ENCODE results near the gene KRTAP10-10.
"Not testable (repeated sequence)": the region's sequence is repeated elsewhere in the genome, so short reads cannot be mapped to it uniquely, and the experiment has no call there.

Gene KRTAP10-10, protein sequence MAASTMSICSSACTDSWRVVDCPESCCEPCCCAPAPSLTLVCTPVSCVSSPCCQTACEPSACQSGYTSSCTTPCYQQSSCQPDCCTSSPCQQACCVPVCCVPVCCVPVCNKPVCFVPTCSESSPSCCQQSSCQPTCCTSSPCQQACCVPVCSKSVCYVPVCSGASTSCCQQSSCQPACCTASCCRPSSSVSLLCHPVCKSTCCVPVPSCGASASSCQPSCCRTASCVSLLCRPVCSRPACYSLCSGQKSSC

DNA sequence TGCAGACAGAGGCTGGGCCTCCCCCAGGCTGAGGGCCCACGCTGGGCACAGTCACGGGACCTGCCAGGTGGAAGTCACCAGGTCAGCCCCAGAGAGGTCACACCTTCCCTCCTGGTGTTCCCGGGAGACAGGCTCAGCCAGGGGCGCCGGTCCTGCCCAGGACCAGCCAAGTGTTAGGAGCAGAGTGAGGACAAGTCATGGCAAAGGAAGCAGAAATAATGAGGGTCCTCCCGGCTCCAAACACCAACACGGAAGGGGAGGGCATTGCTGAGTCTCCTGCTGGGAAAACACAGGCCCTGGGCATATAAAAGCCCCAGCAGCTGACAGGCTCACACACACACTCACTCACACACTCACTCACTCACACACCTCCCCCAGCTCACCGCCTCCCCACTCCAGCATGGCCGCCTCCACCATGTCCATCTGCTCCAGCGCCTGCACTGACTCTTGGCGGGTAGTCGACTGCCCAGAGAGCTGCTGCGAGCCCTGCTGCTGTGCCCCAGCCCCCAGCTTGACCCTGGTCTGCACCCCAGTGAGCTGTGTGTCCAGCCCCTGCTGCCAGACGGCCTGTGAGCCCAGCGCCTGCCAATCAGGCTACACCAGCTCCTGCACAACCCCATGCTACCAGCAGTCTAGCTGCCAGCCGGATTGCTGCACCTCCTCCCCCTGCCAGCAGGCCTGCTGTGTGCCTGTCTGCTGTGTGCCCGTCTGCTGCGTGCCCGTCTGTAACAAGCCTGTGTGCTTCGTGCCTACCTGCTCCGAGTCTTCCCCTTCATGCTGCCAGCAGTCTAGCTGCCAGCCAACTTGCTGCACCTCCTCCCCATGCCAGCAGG is at the start of gene KRTAP10-10:
Gene KRTAP10-10 (plus strand): TSS at position 339 of the 833 bp plus-strand sequence. CDS start 62 bp downstream, at position 401.
- DNase-seq = no peak

GRCh38 chr21:44589094-44589493 is 48.1 kb upstream of the KRTAP10-10 start:
- no peak for DNase-seq

DNA sequence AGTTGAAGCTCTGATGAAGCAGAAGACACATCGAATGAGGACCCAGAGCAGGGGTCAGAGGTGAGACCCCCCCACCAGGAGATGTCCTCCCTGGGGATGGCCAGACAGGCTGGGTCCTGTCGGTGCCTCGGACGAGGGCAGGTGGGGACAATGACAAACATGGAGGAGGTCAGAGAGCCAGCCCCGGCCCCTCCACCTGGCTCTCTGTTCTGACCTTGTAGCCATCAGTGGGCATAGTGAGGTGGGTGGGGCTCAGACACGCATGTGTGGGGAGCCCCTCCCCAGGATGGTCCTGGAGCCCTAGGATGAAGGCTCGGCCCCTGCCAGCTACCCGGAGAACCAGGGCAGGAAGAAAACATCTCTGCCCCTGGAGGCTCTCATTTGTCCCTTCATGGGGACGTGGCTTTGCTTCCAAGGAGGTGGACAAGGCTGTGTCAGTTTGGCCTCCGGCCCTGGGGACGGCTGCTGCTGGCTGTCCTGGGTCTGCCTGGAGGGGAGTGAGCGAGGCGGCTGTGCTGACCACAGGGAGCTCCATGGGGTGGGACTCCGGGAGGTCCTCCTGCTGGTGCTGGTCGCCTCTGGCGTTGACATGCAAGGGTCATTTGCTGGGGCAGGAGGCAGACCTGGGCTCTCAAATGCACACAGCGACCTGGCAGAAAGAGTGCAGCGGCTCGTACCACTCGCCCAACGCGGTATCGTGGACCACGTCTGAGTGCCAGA is 47.4 kb upstream of the KRTAP10-10 start:
- DNase-seq = no peak

- no peak for DNase-seq
These were observed 46.8 kb upstream of the KRTAP10-10 start for GRCh38 chr21:44590311-44590721.

- not testable (repeated sequence) for DNase-seq
These were observed 46.0 kb upstream of the KRTAP10-10 start for GRCh38 chr21:44590897-44591800.

- DNase-seq = not testable (repeated sequence)
These were observed 45.4 kb upstream of the KRTAP10-10 start for GRCh38 chr21:44591801-44592130.

- DNase-seq = no peak
These were observed 44.5 kb upstream of the KRTAP10-10 start, which contains the start of gene KRTAP10-6 for GRCh38 chr21:44592446-44593311. Gene KRTAP10-6 (minus strand): TSS chr21:44592505. CDS start chr21:44592484, 21 bp downstream.

DNA sequence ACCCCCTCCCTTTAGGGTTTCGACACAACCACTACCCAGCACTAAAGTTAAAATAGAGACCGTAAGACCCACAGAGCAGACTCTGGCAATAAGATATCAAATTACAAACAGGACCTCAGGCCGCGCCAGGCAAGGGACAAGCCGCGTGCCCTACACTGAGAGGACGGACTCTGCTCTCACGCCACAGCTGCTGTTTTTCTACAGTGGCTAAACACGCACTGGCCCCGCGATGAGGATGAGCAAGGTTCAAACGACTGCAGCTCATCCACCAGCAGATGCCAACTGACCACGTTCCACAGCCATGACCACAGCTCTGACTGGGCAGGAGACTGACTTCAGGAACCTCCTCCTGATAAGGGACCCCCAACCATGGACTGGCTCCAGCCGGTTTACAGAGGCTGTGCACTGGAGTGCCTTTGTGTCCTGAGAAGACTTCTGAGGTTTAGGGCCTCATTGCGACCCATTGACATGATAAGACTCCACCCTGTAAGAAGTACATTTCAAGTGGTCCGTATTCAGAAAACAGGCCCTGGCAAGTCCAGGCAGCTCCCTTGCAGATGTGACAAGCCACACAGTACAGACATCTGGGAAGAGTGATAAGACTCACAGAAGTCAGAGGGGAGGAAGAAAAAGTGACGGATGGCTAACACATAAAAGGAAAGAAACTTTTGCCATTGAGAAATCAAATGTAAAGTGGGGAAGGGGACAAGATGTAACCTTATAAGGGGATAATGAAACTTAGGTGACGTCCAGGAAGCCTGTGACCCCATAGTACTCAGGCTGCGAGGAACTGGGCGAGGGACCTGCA is 43.4 kb upstream of the KRTAP10-10 start:
- DNase-seq = peak; percentile 77

GRCh38 chr21:44594406-44594916 is 42.7 kb upstream of the KRTAP10-10 start:
- no peak for DNase-seq

DNA sequence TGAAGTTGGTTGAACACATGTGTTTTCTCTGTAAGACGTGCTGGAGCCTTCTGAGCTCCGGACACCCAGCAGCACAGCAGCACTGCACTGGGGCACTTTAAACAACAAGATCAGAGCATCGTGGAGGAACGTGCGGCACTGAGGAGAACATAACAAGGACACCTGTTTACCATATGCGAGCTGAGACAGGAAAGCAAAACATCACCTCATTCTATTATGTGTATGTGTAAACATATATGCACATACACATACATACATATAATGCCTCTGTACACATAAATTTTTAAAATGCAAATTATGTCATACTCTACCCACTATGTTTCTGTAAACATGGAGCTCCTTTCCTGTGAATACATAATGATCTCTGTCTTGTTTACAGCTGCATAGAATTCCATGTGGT is 41.6 kb upstream of the KRTAP10-10 start:
- no peak for DNase-seq

- DNase-seq = no peak
These were observed 41.0 kb upstream of the KRTAP10-10 start for GRCh38 chr21:44596068-44596725.

- no peak for DNase-seq
These were observed 39.1 kb upstream of the KRTAP10-10 start for GRCh38 chr21:44598061-44598460.

DNA sequence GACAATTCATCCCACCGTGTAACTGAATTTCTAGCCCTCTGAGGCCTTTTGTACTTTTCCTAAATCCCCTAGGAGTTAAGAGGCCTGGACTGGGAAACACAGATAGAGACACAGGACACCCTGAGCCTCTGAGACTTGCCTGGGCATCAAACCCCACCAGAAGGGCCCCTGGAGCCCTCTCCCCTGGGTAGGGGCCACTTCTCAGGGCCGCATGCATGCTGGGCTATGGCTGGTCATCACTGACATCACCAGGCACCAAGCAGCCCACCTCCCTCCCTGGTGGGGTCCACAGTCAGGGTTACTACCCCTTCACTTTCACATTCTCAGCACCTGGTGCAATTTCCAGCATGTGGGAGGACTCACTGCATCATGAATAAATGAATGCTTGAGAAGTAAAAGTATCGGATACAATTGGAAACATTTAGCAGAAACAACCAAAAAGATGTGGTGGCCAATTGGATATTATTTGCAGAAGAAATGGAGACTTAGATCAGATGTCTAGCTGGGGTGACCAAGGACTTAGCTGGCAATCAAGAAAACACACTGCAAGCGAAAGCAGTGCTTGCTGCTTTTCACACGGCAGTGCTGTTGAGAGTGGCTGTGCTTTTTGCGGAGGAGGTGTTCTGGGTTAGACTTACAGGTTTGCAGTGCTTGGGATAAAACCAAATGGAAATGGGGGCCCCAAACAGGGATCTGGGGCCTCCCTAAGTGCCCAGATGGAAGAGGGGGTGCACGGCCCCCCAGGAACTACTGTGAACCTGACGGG is 37.7 kb upstream of the KRTAP10-10 start:
- no peak for DNase-seq

- DNase-seq = not testable (repeated sequence)
These were observed 36.8 kb upstream of the KRTAP10-10 start, which contains the start of gene KRTAP10-7 for GRCh38 chr21:44600118-44600978. Gene KRTAP10-7 (plus strand): TSS chr21:44600597. CDS start chr21:44600622, 25 bp downstream.

DNA sequence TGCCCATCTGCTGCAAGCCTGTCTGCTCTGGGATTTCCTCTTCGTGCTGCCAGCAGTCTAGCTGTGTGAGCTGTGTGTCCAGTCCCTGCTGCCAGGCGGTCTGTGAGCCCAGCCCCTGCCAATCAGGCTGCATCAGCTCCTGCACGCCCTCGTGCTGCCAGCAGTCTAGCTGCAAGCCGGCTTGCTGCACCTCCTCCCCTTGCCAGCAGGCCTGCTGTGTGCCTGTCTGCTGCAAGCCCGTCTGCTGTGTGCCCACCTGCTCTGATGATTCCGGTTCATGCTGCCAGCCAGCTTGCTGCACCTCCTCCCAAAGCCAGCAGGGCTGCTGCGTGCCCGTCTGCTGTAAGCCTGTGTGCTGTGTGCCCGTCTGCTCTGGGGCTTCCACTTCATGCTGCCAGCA is 36.1 kb upstream of the KRTAP10-10 start:
- DNase-seq = not testable (repeated sequence)

- DNase-seq = no peak
These were observed 35.3 kb upstream of the KRTAP10-10 start for GRCh38 chr21:44601596-44602462.

GRCh38 chr21:44602463-44602850 is 34.7 kb upstream of the KRTAP10-10 start:
- no peak for DNase-seq

Measured in GDM1 (cell line).